H1 (cell line): Measurements from ENCODE around the gene PYGL. TPM values are rescaled to one million over a fixed set of nuclear protein-coding genes. Genes with fewer than 3 reads are reported as not detected.

ENCODE experiments used
- CTCF ChIA-PET: fragments of 300-600 bp; sonication (Branson Sonifier 250); formaldehyde crosslinking; loops from one replicate; lab custom pipeline; 2021; ENCODE audit not compliant: partially characterized antibody; lab: Charles Lee
- POLR2A ChIA-PET: fragments of 300-600 bp; sonication (Branson Sonifier 250); formaldehyde crosslinking; loops from one replicate; lab custom pipeline; 2021; ENCODE audit warnings: inconsistent platforms; ENCODE audit not compliant: partially characterized antibody; lab: Charles Lee
- DNase-seq, 2 experiments: peaks; one replicate each; pipeline versions ENCODE4 v3.0.0 to v3.0.0-alpha.2; 2010 to 2022; ENCODE audit warnings: low spot score in 2 of 2, low read depth in 1 of 2, mixed read lengths in 1 of 2
- FAIRE-seq: peaks from 2 replicates; lab custom pipeline; 2011; peaks lifted over from hg19 to GRCh38; lab: Jason Lieb, UNC
- H2AFZ ChIP-seq: 2 replicates; pipeline ENCODE4 v1.8.1; 2012; ENCODE audit warnings: low read length, inconsistent platforms
- H2AK5ac ChIP-seq: 2 replicates; pipeline ENCODE4 v1.6.1; 2013; ENCODE audit warnings: low read depth, low read length
- H2BK120ac ChIP-seq: replicated peaks from 2 replicates; pipeline ENCODE3; 2013; ENCODE audit warnings: low read depth, low read length, inconsistent platforms
- H2BK12ac ChIP-seq: 2 replicates; pipeline ENCODE4 v1.6.1; 2013; ENCODE audit warnings: low read depth, low read length
- H2BK15ac ChIP-seq: 2 replicates; pipeline ENCODE4 v1.6.1; 2013; ENCODE audit warnings: low read length
- H2BK20ac ChIP-seq: 2 replicates; pipeline ENCODE4 v1.6.1; 2013; ENCODE audit warnings: low read length
- H2BK5ac ChIP-seq: 2 replicates; pipeline ENCODE4 v1.6.1; 2013; ENCODE audit warnings: low read depth, low read length
- H3K14ac ChIP-seq: 2 replicates; pipeline ENCODE4 v1.6.1; 2013; ENCODE audit warnings: inconsistent platforms; ENCODE audit not compliant: insufficient read length
- H3K18ac ChIP-seq: 2 replicates; pipeline ENCODE4 v1.6.1; 2013; ENCODE audit warnings: low read length; ENCODE audit errors: extremely low read depth
- H3K23ac ChIP-seq: 2 replicates; pipeline ENCODE4 v1.6.1; 2013; ENCODE audit warnings: inconsistent platforms; ENCODE audit not compliant: insufficient read length
- H3K23me2 ChIP-seq: 2 replicates; pipeline ENCODE4 v1.6.1; 2013; ENCODE audit warnings: low read depth, low read length
- H3K27ac ChIP-seq: 2 replicates; pipeline ENCODE4 v1.6.1; 2011; ENCODE audit warnings: low read depth, low read length, inconsistent platforms
- H3K27me3 ChIP-seq, 4 experiments: replicated peaks in 1 of 4; 1 replicate in 1 of 4; 2 replicates in 3 of 4; pipeline versions ENCODE4 v1.6.1 to v1.8.1; 2011 to 2013; ENCODE audit warnings: low read length in 3 of 4, mild to moderate bottlenecking in 3 of 4, inconsistent platforms in 2 of 4, mixed read lengths in 2 of 4, moderate library complexity in 1 of 4; ENCODE audit not compliant: control insufficient read depth in 3 of 4, insufficient read depth in 3 of 4; ENCODE audit errors: extremely low read depth in 1 of 4
- H3K36me3 ChIP-seq, 4 experiments: 2 replicates each; pipeline versions ENCODE4 v1.6.1 to v1.8.1; 2011 to 2013; ENCODE audit warnings: mild to moderate bottlenecking in 4 of 4, low read length in 3 of 4, moderate library complexity in 2 of 4, control low read depth in 1 of 4, inconsistent platforms in 1 of 4; ENCODE audit not compliant: insufficient read depth in 4 of 4, control insufficient read depth in 2 of 4
- H3K4ac ChIP-seq: replicated peaks from 2 replicates; pipeline ENCODE3; 2013; ENCODE audit warnings: low read length, low read depth, mixed read lengths, inconsistent platforms; ENCODE audit not compliant: insufficient read length
- H3K4me1 ChIP-seq, 4 experiments: replicated peaks in 1 of 4; 1 replicate in 1 of 4; 2 replicates in 3 of 4; pipeline versions ENCODE4 v1.6.1 to v1.8.1; 2011 to 2013; ENCODE audit warnings: low read length in 3 of 4, inconsistent platforms in 2 of 4, mixed read lengths in 1 of 4; ENCODE audit not compliant: insufficient read depth in 4 of 4, control insufficient read depth in 3 of 4
- H3K4me2 ChIP-seq, 2 experiments: 2 replicates each; pipeline versions ENCODE4 v1.6.1 to v1.8.1; 2011 to 2013; ENCODE audit warnings: low read depth in 2 of 2, low read length in 2 of 2, control low read depth in 1 of 2, inconsistent platforms in 1 of 2, mild to moderate bottlenecking in 1 of 2; ENCODE audit not compliant: insufficient read depth in 1 of 2
- H3K4me3 ChIP-seq, 4 experiments: fragments of 200-600, 300-600 bp in 1 of 4; sonication (generic), shearing (Covaris generic), sonication (Bioruptor Twin) in 1 of 4; 2 replicates each; pipeline versions ENCODE4 v1.5.1 to v1.8.1; 2011 to 2016; ENCODE audit warnings: low read length in 4 of 4, low read depth in 3 of 4, control low read depth in 2 of 4, inconsistent platforms in 2 of 4, mild to moderate bottlenecking in 2 of 4, mixed read lengths in 1 of 4, moderate library complexity in 1 of 4; ENCODE audit not compliant: insufficient read depth in 2 of 4; ENCODE audit errors: extremely low read depth in 1 of 4
- H3K56ac ChIP-seq: replicated peaks from 2 replicates; pipeline ENCODE3; 2013; ENCODE audit warnings: low read depth, mild to moderate bottlenecking, mixed read lengths, low read length, inconsistent platforms; ENCODE audit not compliant: insufficient read length
- H3K79me1 ChIP-seq: 2 replicates; pipeline ENCODE4 v1.6.1; 2013; ENCODE audit warnings: low read depth, low read length, control low read depth
- H3K79me2 ChIP-seq, 2 experiments: 2 replicates each; pipeline versions ENCODE4 v1.6.1 to v1.8.1; 2012 to 2013; ENCODE audit warnings: low read length in 2 of 2, mild to moderate bottlenecking in 2 of 2, inconsistent platforms in 1 of 2; ENCODE audit not compliant: insufficient read depth in 2 of 2, control insufficient read depth in 1 of 2
- H3K9ac ChIP-seq, 4 experiments: replicated peaks in 1 of 4; 1 replicate in 1 of 4; 2 replicates in 3 of 4; pipeline versions ENCODE4 v1.6.1 to v1.8.1; 2011 to 2013; ENCODE audit warnings: low read depth in 3 of 4, low read length in 3 of 4, control low read depth in 2 of 4, mild to moderate bottlenecking in 2 of 4, moderate library complexity in 2 of 4, inconsistent platforms in 1 of 4; ENCODE audit errors: extremely low read depth in 1 of 4
- H3K9me3 ChIP-seq, 2 experiments: 2 replicates each; pipeline versions ENCODE4 v1.6.1 to v1.8.1; 2012 to 2013; ENCODE audit warnings: mild to moderate bottlenecking in 2 of 2, moderate library complexity in 2 of 2, control low read depth in 1 of 2, inconsistent platforms in 1 of 2, low read depth in 1 of 2, low read length in 1 of 2, mixed read lengths in 1 of 2; ENCODE audit not compliant: insufficient read depth in 2 of 2
- H4K20me1 ChIP-seq, 2 experiments: replicated peaks in 1 of 2; 2 replicates each; pipeline versions ENCODE3 to v1.8.1; 2011 to 2013; ENCODE audit warnings: inconsistent platforms in 2 of 2, low read length in 2 of 2, mild to moderate bottlenecking in 1 of 2; ENCODE audit not compliant: insufficient read depth in 2 of 2, control insufficient read depth in 1 of 2
- H4K5ac ChIP-seq: 2 replicates; pipeline ENCODE4 v1.6.1; 2013; ENCODE audit warnings: low read length, low read depth, mixed read lengths, inconsistent platforms; ENCODE audit not compliant: insufficient read length
- H4K8ac ChIP-seq: 2 replicates; pipeline ENCODE4 v1.8.0; 2013; ENCODE audit warnings: mild to moderate bottlenecking, moderate library complexity, low read length, inconsistent platforms; ENCODE audit not compliant: insufficient read depth; ENCODE audit errors: extremely low read depth
- H4K91ac ChIP-seq: replicated peaks from 2 replicates; pipeline ENCODE3; 2013; ENCODE audit warnings: low read length, mixed read lengths, inconsistent platforms; ENCODE audit not compliant: insufficient read length
- BCL11A ChIP-seq, 2 experiments: IDR thresholded peaks; one replicate each; pipeline ENCODE4 v1.6.1; 2011; ENCODE audit warnings: low read depth in 2 of 2, low read length in 2 of 2, mild to moderate bottlenecking in 2 of 2
- CHD1 ChIP-seq: IDR thresholded peaks from 2 replicates; pipeline ENCODE4 v1.6.1; 2012; ENCODE audit warnings: low read depth, low read length, improper control_type of control experiment
- NRF1 ChIP-seq: IDR thresholded peaks from 2 replicates; pipeline ENCODE4 v1.6.1; 2011; ENCODE audit warnings: mild to moderate bottlenecking, low read depth, low read length, improper control_type of control experiment
- SIX5 ChIP-seq: IDR thresholded peaks from 2 replicates; pipeline ENCODE4 v1.6.1; 2011; ENCODE audit warnings: mild to moderate bottlenecking, low read depth, low read length
- SP2 ChIP-seq: IDR thresholded peaks from 2 replicates; pipeline ENCODE4 v1.6.1; 2012; ENCODE audit warnings: mild to moderate bottlenecking, low read length, inconsistent platforms
- WGBS, 2 experiments: shearing (Covaris generic) in 1 of 2; methylation state at CpG; one replicate each; pipeline versions ENCODE4 v1.1.6 to v1.1.7; 2013 to 2015; ENCODE audit warnings: low lambda C conversion rate in 2 of 2, mixed read lengths in 2 of 2, inconsistent platforms in 1 of 2, low coverage in 1 of 2, missing lambda C conversion rate in 1 of 2; ENCODE audit not compliant: insufficient replicate concordance in 2 of 2, insufficient coverage in 1 of 2, insufficient read length in 1 of 2; ENCODE audit errors: extremely low coverage in 1 of 2, missing lambda C conversion rate in 1 of 2; 5-methylcytosine and 5-hydroxymethylcytosine counted together
- polyA plus RNA-seq, 7 experiments: library from polyadenylated mRNA; depleted of rRNA in 3 of 7; stranded (reverse) in 5 of 7; unstranded in 2 of 7; fragments of >200 nt in 5 of 7; fragments of 200-250 nt in 2 of 7; gene quantifications; 1 replicate in 5 of 7; 2 replicates in 1 of 7; 4 replicates in 1 of 7; pipeline versions ENCODE4 v1.2.1 to v1.2.3, GENCODE V29; 2011 to 2013; ENCODE audit warnings: missing spikeins in 2 of 7, mixed read lengths in 2 of 7
- total RNA-seq: library from RNA; stranded (reverse); fragmentation: NEBNext Ultra II Directional; extraction: Animal tissue kit (Norgen Biotek cat#: 25700); gene quantifications from 2 replicates; pipeline ENCODE4 v1.2.1, GENCODE V29; 2021

The PYGL gene
- total and polyA plus RNA-seq, 2 of the 8 experiments (the other 6 are each of a cell fraction or from before 2014, with no cell fraction given), result 26.1 to 50.5 TPM

DNA sequence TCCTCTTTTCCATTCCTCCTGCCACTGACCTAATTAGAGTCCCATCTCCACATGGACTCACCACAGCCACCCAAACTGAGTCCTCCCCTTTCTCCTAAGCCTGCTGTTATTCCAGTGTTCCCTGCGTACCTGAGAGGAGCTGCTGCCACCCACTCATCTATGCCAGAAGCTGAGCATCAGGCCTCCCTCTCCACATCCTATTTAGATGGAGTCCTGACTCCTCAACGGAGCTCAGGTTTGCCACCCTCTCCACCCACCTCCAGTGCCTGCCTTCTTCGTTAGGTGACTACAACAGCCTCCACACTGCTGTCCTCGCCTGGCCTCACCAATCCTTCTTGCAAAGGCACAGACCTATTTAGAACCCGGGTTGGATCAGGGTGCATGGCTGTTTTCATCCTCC is 87.6 kb downstream of the PYGL start:
- Histone ChIP-seq H3K23me2 (no peaks in the 10 kb centered on the region; the same call in 1 of the 2 replicates), H3K36me3 (no peaks in the 10 kb centered on the region), H3K27ac (no peak overlapping the region), H2AK5ac (peak overlapping the region; percentile 9; the same call in 1 of the 2 replicates), H3K4me1 (peaks cover 0 to 7% (median 4%) of the 10 kb centered on the region in 4 experiments; a peak in 4 of 7 replicates), H3K4me2 (no peak overlapping the region), H2BK12ac (no peak overlapping the region), H3K27me3 (no peaks in the 10 kb centered on the region), H2BK120ac (no peak overlapping the region), H4K91ac (no peak overlapping the region), H3K18ac (no peak overlapping the region), H3K9ac (no peak overlapping the region), H2BK5ac (no peak overlapping the region), H2BK15ac (0 out of 2 replicates have a peak overlapping the region, but pooled peaks have one; percentile 29), H3K56ac (no peak overlapping the region), H3K4me3 (no peak overlapping the region), H2BK20ac (0 out of 2 replicates have a peak overlapping the region, but pooled peaks have one; percentile 18), H2AFZ (no peak overlapping the region), H4K20me1 (no peaks in the 10 kb centered on the region), H3K14ac (no peak overlapping the region), H3K79me2 (no peaks in the 10 kb centered on the region), H3K9me3 (no peaks in the 10 kb centered on the region), H3K23ac (no peak overlapping the region), H4K5ac (no peak overlapping the region), H4K8ac (no peak overlapping the region), H3K4ac (no peak overlapping the region), H3K79me1 (no peaks in the 10 kb centered on the region)
- FAIRE-seq (no peak), DNase-seq (no peak)
- no peak for TF ChIP-seq NRF1
- TF ChIP-seq SP2, result no peak
- TF ChIP-seq BCL11A (IDR thresholded peaks at IDR 0.05; ENCODE audit: low read depth in 2 of 2, low read length in 2 of 2), result no peak
- no peak for TF ChIP-seq SIX5
- no peak for TF ChIP-seq CHD1
- WGBS, 2 experiments, result 69% methylated on average over 5 of the region's 5 CpGs; no CpG with 5 or more reads in 1 of the 2 experiments
- ChIA-PET POLR2A (interaction anchor here (1.4 kb wide), 1 partner anchor 27 kb away, joined by 3 read pairs; no protein-coding TSS in a partner anchor), CTCF (interaction anchor here (0.6 to 7.3 kb wide), 7 partner anchors 10 to 687 kb away, joined by 3 to 58 read pairs (median 6); no protein-coding TSS in a partner anchor)
